AG04450 (cell line): ENCODE results near the gene LRPAP1. TPM values are rescaled to one million over a fixed set of nuclear protein-coding genes. Genes with fewer than 3 reads are reported as not detected.

Source experiments
- CTCF ChIA-PET: fragments of 300-600, 350-600 bp; formaldehyde crosslinking; extraction: SDS; loops from one replicate; lab custom pipeline; 2022; ENCODE audit warnings: antibody characterized with exemption, inconsistent platforms; lab: Charles Lee
- POLR2A ChIA-PET: fragments of 350-600 bp; formaldehyde crosslinking; extraction: SDS; loops from one replicate; lab custom pipeline; 2021; ENCODE audit warnings: antibody characterized with exemption, inconsistent platforms; lab: Yijun Ruan, JAX
- DNase-seq: peaks from one replicate; pipeline ENCODE4 v3.0.0-alpha.2; 2011; ENCODE audit warnings: low read depth, low spot score
- H3K27ac ChIP-seq: one replicate; pipeline ENCODE4 v1.5.1; 2012; ENCODE audit warnings: low read depth, low read length, control low read depth
- H3K27me3 ChIP-seq: one replicate; pipeline ENCODE4 v1.6.0; 2012; ENCODE audit warnings: low read length; ENCODE audit not compliant: control insufficient read depth, insufficient read depth
- H3K4me3 ChIP-seq: 2 replicates; pipeline ENCODE4 v1.5.1; 2011; ENCODE audit warnings: mild to moderate bottlenecking, low read depth, low read length, control low read depth
- H3K9me3 ChIP-seq: 2 replicates; pipeline ENCODE4 v1.5.1; 2012; ENCODE audit warnings: low read length; ENCODE audit not compliant: control insufficient read depth, insufficient read depth
- polyA plus RNA-seq: library from polyadenylated mRNA; depleted of rRNA; stranded (reverse); fragments of >200 nt; gene quantifications from 2 replicates; pipeline ENCODE4 v1.2.3, GENCODE V29; 2011
- TF ChIP-seq, protein P1 (sequence below): IDR thresholded peaks from 2 replicates; pipeline ENCODE4 v1.5.1; 2011; ENCODE audit warnings: low read depth, low read length, control low read depth, inconsistent platforms

The LRPAP1 gene
- polyA plus RNA-seq, 1 experiment, result 150 TPM

- ChIA-PET POLR2A (no interaction called here), CTCF (interaction anchor here (1.5 kb wide), 1 partner anchor 40 kb away, joined by 4 read pairs; no protein-coding TSS in a partner anchor)
- Histone ChIP-seq H3K27me3 (no peaks in the 10 kb centered on the region), H3K4me3 (no peak overlapping the region), H3K9me3 (no peaks in the 10 kb centered on the region), H3K27ac (no peak overlapping the region)
- TF ChIP-seq, protein P1, sequence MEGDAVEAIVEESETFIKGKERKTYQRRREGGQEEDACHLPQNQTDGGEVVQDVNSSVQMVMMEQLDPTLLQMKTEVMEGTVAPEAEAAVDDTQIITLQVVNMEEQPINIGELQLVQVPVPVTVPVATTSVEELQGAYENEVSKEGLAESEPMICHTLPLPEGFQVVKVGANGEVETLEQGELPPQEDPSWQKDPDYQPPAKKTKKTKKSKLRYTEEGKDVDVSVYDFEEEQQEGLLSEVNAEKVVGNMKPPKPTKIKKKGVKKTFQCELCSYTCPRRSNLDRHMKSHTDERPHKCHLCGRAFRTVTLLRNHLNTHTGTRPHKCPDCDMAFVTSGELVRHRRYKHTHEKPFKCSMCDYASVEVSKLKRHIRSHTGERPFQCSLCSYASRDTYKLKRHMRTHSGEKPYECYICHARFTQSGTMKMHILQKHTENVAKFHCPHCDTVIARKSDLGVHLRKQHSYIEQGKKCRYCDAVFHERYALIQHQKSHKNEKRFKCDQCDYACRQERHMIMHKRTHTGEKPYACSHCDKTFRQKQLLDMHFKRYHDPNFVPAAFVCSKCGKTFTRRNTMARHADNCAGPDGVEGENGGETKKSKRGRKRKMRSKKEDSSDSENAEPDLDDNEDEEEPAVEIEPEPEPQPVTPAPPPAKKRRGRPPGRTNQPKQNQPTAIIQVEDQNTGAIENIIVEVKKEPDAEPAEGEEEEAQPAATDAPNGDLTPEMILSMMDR, result no peak
- DNase-seq, result no peak
These were observed 11.9 kb downstream of the LRPAP1 start for GRCh38 chr4:3520276-3520675.

DNA sequence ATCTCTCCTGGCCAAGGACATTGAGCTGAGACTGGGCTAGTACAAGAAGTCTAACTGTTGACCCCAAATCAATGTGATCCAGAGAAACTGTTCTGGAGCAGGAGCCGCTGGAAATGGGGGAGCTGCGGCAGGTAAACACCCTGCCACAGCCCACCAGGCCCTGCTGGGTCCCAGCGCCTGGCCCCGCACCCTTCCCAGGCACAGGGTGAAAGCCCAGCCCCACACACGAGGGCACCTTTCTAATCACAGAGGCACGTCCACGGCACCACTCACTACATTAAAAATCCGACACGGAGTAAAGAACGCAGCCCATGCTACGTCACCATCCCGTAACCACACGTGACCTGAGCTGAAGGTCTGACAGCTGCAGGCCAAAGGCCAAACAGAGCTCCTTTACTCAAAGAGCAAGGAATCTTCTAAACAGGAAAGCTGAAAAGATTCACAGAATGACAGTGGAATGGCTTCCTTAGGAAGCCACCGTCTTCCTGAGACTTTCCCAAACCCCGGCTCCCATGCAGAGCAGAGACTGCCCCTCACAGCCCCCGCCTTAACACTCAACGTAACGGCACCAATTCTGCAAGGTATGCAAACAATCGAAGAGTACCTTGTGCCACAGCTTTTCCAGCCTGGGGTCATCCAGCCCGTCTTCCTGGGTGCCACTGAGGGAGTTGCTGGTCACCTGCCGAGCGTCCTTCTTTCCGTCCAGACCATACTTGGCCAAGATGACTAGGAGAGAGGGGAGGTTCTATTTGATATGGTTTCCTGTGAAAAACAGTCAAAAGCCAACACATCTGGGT, 12.6 kb downstream of the LRPAP1 start:
- no peak overlapping the region for H3K27ac ChIP-seq
- DNase-seq, result no peak
- no peaks in the 10 kb centered on the region for H3K27me3 ChIP-seq
- H3K4me3 ChIP-seq, result no peak overlapping the region
- CTCF ChIA-PET, result interaction anchor here (1.5 kb wide), 1 partner anchor 39 kb away, joined by 4 read pairs; no protein-coding TSS in a partner anchor
- POLR2A ChIA-PET, result no interaction called here
- H3K9me3 ChIP-seq, result no peaks in the 10 kb centered on the region; the same call in 1 of the 2 replicates
- TF ChIP-seq, protein P1, result no peak

GRCh38 chr4:3518941-3519340, 13.3 kb downstream of the LRPAP1 start:
- no peak overlapping the region for H3K4me3 ChIP-seq
- H3K9me3 ChIP-seq, result no peaks in the 10 kb centered on the region; the same call in 1 of the 2 replicates
- ChIA-PET CTCF (no interaction called here), POLR2A (no interaction called here)
- TF ChIP-seq, protein P1, result no peak
- no peaks in the 10 kb centered on the region for H3K27me3 ChIP-seq
- no peak overlapping the region for H3K27ac ChIP-seq
- DNase-seq, result no peak

DNA sequence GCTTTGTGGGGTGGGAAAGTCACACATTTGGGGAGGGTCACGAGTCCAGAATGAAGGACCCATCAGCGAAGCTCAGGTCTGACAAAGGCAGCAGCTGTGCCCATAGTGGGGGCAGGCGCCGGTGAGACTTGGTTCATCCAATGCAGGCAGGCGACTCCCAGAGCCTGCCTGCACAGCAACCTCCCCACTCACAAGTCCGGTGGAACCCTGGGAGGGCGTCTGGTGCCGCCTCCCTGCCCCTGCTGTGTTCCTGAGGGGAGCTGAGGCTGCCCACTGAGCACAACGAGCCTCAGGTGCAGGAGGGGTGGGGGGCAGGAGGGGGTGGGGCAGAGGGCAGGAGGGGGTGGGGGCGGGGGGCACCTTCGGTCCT, 13.7 kb downstream of the LRPAP1 start:
- no peaks in the 10 kb centered on the region; the same call in 1 of the 2 replicates for H3K9me3 ChIP-seq
- TF ChIP-seq, protein P1, result no peak
- POLR2A ChIA-PET, result no interaction called here
- no peak overlapping the region for H3K27ac ChIP-seq
- no peaks in the 10 kb centered on the region for H3K27me3 ChIP-seq
- DNase-seq, result no peak
- CTCF ChIA-PET, result no interaction called here
- H3K4me3 ChIP-seq, result no peak overlapping the region
